Erythroblast (primary cell): Measurements from ENCODE around the gene EVA1B.

ENCODE experiments used
- GATA1 ChIP-seq: IDR thresholded peaks from 2 replicates; pipeline ENCODE4 v1.6.1; 2011; ENCODE audit warnings: low read depth, mild to moderate bottlenecking, control low read depth, low read length, moderate library complexity
- POLR2A ChIP-seq: IDR thresholded peaks from 2 replicates; pipeline ENCODE4 v1.6.1; 2011; ENCODE audit warnings: mild to moderate bottlenecking, low read length

DNA sequence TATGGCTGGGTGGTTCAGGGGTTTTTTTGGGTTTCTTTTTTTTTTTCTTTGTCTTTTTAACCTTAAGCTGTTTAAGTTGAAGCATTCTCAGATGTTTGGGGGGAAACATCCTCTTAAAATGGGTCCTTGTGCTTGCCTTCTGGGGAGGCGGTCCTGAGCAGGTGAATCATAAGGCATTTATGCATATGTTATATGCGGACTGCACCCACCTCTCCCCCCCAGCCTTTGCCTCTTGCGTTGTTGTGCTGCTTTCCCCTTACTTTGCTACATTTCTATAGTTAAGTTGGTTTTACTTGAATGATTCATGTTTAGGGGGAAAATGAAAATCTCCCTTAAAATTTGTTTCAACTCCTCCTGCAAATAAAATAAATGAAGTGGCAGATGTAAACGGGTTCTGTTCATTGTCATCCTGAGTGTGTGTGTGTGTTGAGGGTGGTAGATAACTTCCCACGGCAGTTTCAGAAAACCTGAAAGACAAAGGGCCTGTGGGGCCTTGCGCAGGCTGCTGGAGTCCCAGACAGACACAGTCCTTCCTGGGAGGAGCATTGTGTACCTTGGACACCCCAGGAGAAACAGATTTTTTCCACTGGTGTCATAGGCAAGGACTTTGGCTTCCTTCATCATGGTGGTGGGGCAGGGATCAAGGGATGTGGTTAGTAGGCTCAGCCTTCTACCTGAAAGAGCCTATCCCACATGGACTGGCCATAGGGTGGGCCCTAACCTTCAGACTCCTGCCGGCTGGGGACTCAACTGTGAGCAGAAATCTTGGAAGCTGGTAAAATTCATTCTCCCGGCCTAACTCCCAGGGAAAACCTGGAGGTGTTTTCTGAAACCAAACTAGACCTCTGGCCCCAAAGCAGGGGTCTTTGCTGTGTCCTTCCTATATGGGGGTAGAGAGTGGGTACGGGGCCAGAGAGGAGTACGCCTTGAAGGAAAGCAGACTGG, 18.2 kb downstream of the EVA1B start:
- TF ChIP-seq POLR2A (no peak), GATA1 (no peak)
